HG03558 (cell line): ENCODE results near the gene IPO8.
"Not testable (repeated sequence)": the region's sequence is repeated elsewhere in the genome, so short reads cannot be mapped to it uniquely, and the experiment has no call there.

Experiments
- ATAC-seq: cut with Tn5 transposase; IDR thresholded peaks from one replicate; pipeline ENCODE4 v1.9.1; 2021; ENCODE audit warnings: moderate number of reproducible peaks; ENCODE audit not compliant: unreplicated experiment; ENCODE audit errors: extremely low read depth

Gene IPO8

GRCh38 chr12:30613119-30613830, 82.4 kb downstream of the IPO8 start:
- no peak for ATAC-seq

DNA sequence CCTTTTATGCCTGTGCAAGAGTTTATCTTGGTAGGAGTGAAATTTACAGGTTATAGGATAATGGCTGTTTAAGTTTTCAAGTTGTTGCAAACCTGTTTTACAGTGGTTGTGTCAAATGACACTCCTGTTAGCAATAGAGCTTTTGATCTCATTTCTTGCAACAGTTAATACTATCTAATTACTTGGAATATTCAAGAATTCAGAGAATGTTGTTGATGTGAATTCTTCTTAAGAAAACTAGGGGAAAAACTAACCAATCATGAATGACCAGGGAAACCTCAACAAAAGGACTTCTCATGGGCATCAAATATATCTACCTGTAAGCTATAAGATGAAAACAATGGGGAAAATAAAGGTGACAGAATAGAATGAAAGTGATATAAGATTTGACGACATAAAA, 85.0 kb downstream of the IPO8 start:
- ATAC-seq = no peak

DNA sequence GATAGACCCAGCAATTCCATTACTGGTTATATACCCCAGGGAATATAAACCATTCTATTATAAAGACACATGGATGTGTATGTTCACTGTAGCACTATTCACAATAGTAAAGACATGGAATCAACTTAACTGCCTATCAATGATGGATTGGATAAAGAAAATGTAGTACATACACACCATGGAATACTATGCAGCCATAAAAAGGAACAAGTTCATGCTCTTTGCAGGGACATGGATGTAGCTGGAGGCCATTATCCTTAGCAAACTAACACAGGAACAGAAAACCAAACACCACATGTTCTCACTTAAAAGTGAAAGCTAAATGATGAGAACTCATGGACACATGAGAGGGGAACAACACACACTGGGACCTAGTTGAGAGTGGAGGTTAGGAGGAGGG, 85.8 kb downstream of the IPO8 start:
- not testable (repeated sequence) for ATAC-seq

- ATAC-seq = not testable (repeated sequence)
Measured at GRCh38 chr12:30604302-30604701, 91.4 kb downstream of the IPO8 start.

DNA sequence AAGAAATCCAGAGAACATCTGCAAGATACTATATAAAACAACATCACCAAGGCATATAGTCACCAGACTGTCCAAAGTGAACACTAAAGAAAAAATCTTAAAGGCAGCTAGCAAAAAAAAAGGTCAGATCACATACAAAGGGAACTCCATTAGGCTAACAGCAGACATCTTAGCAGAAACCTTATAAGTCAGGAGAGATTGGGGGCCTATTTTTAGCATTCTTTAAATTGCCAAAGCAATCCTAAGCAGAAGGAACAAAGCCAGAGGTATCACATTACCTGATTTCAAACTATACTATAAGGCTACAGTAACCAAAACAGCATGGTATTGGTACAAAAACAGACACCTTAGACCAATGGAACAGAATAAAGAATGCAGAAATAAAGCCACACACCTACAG, 92.5 kb downstream of the IPO8 start:
- ATAC-seq = no peak

DNA sequence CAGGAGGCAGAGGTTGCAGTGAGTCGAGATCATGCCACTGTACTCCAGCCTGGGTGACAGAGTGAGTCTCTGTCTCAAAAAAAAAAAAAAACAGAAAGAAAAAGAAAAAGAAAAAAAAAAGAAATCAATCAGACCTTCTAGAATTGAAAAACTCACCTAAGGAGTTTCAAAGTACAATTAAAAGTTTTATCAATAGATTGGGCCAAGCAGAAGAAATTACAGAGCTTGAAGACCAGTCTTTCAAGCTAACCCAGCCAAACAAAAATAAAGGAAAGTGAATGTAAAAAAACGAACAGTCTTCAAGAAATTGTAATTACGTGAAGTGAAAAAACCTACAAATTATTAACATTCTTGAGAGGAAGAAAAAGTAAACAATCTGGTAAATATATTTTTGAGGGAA, 93.0 kb downstream of the IPO8 start:
- no peak for ATAC-seq

- no peak for ATAC-seq
Measured at GRCh38 chr12:30599608-30600007, 96.1 kb downstream of the IPO8 start.

- ATAC-seq = no peak
Measured at GRCh38 chr12:30598889-30599288, 96.8 kb downstream of the IPO8 start.

- ATAC-seq = no peak
Measured at GRCh38 chr12:30595742-30596141, 99.9 kb downstream of the IPO8 start.

DNA sequence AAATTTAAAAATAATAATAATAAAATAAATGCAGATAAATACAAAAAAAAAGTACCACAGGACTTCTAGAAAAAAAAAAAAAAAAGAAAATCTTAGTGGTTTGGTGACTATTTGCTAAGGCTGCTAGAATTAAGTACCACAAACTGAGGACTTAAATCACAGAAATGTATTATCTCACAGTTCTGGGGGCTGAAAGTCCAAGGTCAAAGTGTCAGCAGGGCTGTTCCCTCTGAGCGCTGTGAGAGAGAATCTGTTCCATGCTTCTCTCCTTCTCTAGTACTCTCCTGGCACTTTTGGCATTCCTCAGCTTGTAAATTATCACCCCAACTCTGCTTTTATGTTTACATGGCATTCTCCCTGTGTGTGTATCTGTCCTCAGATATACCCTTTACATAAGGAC, 101.2 kb downstream of the IPO8 start:
- ATAC-seq = no peak

DNA sequence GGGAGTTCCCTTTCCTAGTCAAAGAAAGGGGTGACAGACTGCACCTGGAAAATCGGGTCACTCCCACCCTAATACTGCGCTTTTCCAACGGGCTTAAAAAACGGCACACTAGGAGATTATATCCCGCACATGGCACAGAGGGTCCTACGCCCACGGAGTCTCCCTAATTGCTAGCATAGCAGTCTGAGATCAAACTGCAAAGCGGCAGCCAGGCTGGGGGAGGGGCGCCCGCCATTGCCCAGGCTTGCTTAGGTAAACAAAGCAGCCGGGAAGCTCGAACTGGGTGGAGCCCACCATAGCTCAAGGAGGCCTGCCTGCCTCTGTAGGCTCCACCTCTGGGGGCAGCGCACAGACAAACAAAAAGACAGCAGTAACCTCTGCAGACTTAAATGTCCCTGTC, 107.1 kb downstream of the IPO8 start:
- ATAC-seq = not testable (repeated sequence)

DNA sequence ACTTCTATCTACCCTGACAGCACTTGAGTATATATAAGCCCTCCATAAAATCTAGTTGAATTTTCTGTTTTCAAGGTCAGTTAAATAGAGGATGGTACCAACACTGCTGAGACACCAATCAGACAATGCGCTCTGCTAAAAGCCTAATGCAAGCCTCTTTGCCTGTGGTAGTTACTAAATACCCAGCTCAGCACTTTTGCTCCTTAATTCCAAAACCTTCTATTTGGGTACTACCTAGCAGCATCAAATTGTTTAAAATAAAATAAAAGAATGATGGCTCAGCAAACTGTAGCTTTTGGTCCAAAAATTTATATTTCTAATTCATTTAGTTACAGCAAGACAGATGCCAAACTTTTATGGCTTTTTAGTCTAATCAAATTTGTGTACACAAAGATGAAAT, 107.9 kb downstream of the IPO8 start:
- no peak for ATAC-seq

- no peak for ATAC-seq
Measured at GRCh38 chr12:30585877-30586276, 109.8 kb downstream of the IPO8 start.

DNA sequence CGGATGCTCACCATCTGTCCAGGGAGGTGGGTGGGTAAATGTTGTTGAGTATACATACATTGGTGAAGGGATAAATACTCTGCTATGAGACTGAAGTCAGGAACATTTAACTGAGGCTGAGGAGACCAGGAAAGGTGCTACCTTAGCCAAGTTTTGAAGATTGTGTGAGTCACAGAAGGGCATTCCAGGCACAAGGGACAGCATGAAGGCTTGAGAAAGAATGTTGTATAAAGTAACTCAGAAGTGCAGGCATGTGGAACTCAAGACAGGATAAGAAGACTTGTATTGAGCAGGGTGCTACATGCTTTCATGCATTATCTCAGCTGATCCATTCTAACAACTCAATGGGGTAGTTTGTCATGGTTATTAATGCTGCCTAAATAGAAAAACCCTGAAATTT, 112.7 kb downstream of the IPO8 start:
- no peak for ATAC-seq

DNA sequence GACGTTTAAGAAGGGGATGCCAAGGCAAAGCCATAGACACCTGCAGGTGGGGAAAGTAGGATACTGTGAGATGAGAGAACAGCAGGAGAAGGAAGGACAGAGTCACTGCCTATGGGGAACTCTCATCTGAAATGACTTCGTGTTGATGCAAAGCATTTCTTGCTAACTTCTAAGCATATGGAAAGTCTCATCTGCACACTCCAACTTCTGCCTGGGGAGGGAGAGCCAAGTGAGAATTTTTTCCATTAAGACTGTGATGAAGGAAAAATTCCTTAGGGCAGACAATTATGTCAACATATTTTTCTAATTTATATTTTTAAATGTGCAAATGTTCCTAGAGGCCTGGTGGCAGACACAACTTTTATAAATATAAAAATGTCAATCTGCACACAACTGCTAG, 115.3 kb downstream of the IPO8 start:
- no peak for ATAC-seq
